Mesenchymal stem cell (in vitro differentiated cells and primary cell): Measurements from ENCODE around the gene NR4A1.

Experiments
- DNase-seq: peaks from one replicate; pipeline ENCODE4 v3.0.0-alpha.2; 2013
- H2AFZ ChIP-seq: one replicate; pipeline ENCODE4 v1.6.1; 2013; ENCODE audit warnings: low read depth, mild to moderate bottlenecking, control low read depth, inconsistent platforms, low read length, moderate library complexity
- H2AK5ac ChIP-seq: 2 replicates; pipeline ENCODE4 v1.6.1; 2013; ENCODE audit warnings: low read length, moderate library complexity, mild to moderate bottlenecking, inconsistent platforms; ENCODE audit not compliant: severe bottlenecking
- H2BK120ac ChIP-seq: one replicate; pipeline ENCODE4 v1.6.1; 2013; ENCODE audit warnings: low read depth, mild to moderate bottlenecking, inconsistent platforms, low read length, moderate library complexity
- H2BK12ac ChIP-seq, 2 experiments: one replicate each; pipeline ENCODE4 v1.6.1; 2013; ENCODE audit warnings: inconsistent platforms in 2 of 2, low read length in 2 of 2, mild to moderate bottlenecking in 2 of 2, moderate library complexity in 2 of 2, control low read depth in 1 of 2
- H2BK15ac ChIP-seq: one replicate; pipeline ENCODE4 v1.6.1; 2013; ENCODE audit warnings: mild to moderate bottlenecking, low read depth, inconsistent platforms; ENCODE audit not compliant: poor library complexity, severe bottlenecking
- H2BK5ac ChIP-seq: 2 replicates; pipeline ENCODE4 v1.6.1; 2013; ENCODE audit warnings: low read depth, mild to moderate bottlenecking, low read length, control low read depth, inconsistent platforms; ENCODE audit not compliant: poor library complexity, severe bottlenecking
- H3K14ac ChIP-seq, 2 experiments: one replicate each; pipeline ENCODE4 v1.6.1; 2013; ENCODE audit warnings: inconsistent platforms in 2 of 2, low read length in 2 of 2, control low read depth in 1 of 2, mild to moderate bottlenecking in 1 of 2, moderate library complexity in 1 of 2
- H3K18ac ChIP-seq, 2 experiments: one replicate each; pipeline ENCODE4 v1.6.1; 2013; ENCODE audit warnings: inconsistent platforms in 2 of 2, low read length in 2 of 2, control low read depth in 1 of 2, low read depth in 1 of 2, mild to moderate bottlenecking in 1 of 2
- H3K23ac ChIP-seq, 2 experiments: one replicate each; pipeline ENCODE4 v1.6.1; 2013; ENCODE audit warnings: inconsistent platforms in 2 of 2, low read length in 2 of 2, mild to moderate bottlenecking in 2 of 2, moderate library complexity in 2 of 2, control low read depth in 1 of 2
- H3K27ac ChIP-seq: 2 replicates; pipeline ENCODE4 v1.5.1; 2013; ENCODE audit warnings: mild to moderate bottlenecking, moderate library complexity, low read length, control low read depth, inconsistent platforms; ENCODE audit not compliant: poor library complexity, severe bottlenecking
- H3K27me3 ChIP-seq, 2 experiments: 2 replicates each; pipeline versions ENCODE4 v1.6.1 to v1.7.0; 2013; ENCODE audit warnings: low read length in 2 of 2, mild to moderate bottlenecking in 2 of 2, moderate library complexity in 2 of 2, control low read depth in 1 of 2, inconsistent platforms in 1 of 2; ENCODE audit not compliant: control insufficient read depth in 1 of 2, insufficient read depth in 1 of 2
- H3K36me3 ChIP-seq, 2 experiments: 2 replicates each; pipeline versions ENCODE4 v1.6.1 to v1.7.0; 2013; ENCODE audit warnings: low read length in 2 of 2, control low read depth in 1 of 2, inconsistent platforms in 1 of 2, low read depth in 1 of 2, mild to moderate bottlenecking in 1 of 2; ENCODE audit not compliant: insufficient read depth in 2 of 2, control insufficient read depth in 1 of 2
- H3K4ac ChIP-seq, 2 experiments: one replicate each; pipeline ENCODE4 v1.6.1; 2013; ENCODE audit warnings: inconsistent platforms in 2 of 2, low read length in 2 of 2, mild to moderate bottlenecking in 2 of 2, moderate library complexity in 2 of 2, control low read depth in 1 of 2, low read depth in 1 of 2
- H3K4me1 ChIP-seq: 2 replicates; pipeline ENCODE4 v1.6.1; 2013; ENCODE audit warnings: low read depth, low read length, control low read depth; ENCODE audit not compliant: control insufficient read depth, insufficient read depth
- H3K4me2 ChIP-seq: 2 replicates; pipeline ENCODE4 v1.6.1; 2013; ENCODE audit warnings: low read length, mild to moderate bottlenecking, inconsistent platforms; ENCODE audit not compliant: poor library complexity, severe bottlenecking
- H3K4me3 ChIP-seq, 2 experiments: 2 replicates each; pipeline versions ENCODE4 v1.5.1 to v1.7.0; 2013; ENCODE audit warnings: low read length in 2 of 2, mild to moderate bottlenecking in 2 of 2, control low read depth in 1 of 2, low read depth in 1 of 2; ENCODE audit not compliant: insufficient read depth in 1 of 2
- H3K79me1 ChIP-seq: replicated peaks from 2 replicates; pipeline ENCODE4 v1.6.1; 2013; ENCODE audit warnings: mild to moderate bottlenecking, control low read depth, low read length, inconsistent platforms; ENCODE audit not compliant: poor library complexity, severe bottlenecking
- H3K9ac ChIP-seq: 2 replicates; pipeline ENCODE4 v1.7.0; 2013; ENCODE audit warnings: mild to moderate bottlenecking, low read length, moderate library complexity
- H3K9me3 ChIP-seq: 2 replicates; pipeline ENCODE4 v1.7.0; 2013; ENCODE audit warnings: mild to moderate bottlenecking, low read length; ENCODE audit not compliant: control insufficient read depth
- H4K8ac ChIP-seq: one replicate; pipeline ENCODE4 v1.6.1; 2013; ENCODE audit warnings: inconsistent platforms, mild to moderate bottlenecking, low read length, moderate library complexity
- H4K91ac ChIP-seq: one replicate; pipeline ENCODE4 v1.6.1; 2013; ENCODE audit warnings: mild to moderate bottlenecking, low read length, inconsistent platforms
- WGBS: methylation state at CpG from one replicate; pipeline ENCODE4 v1.1.7; 2013; ENCODE audit warnings: mixed read lengths; 5-methylcytosine and 5-hydroxymethylcytosine counted together

Gene NR4A1

GRCh38 chr12:52074971-52075724, 23.9 kb downstream of the NR4A1 start:
- no peak overlapping the region for H2AFZ ChIP-seq
- no peaks in the 10 kb centered on the region for H3K9me3 ChIP-seq
- no peak overlapping the region for H3K14ac ChIP-seq
- no peak overlapping the region for H2BK15ac ChIP-seq
- H3K27me3 ChIP-seq = no peaks in the 10 kb centered on the region
- 89% methylated on average over 3 of the region's 3 CpGs for WGBS
- peaks cover 68 to 69% of the 10 kb centered on the region in 2 experiments for H3K36me3 ChIP-seq
- H2BK5ac ChIP-seq = no peak overlapping the region
- H3K9ac ChIP-seq = no peak overlapping the region
- H3K4me2 ChIP-seq = no peak overlapping the region
- H4K8ac ChIP-seq = no peak overlapping the region
- H3K4me3 ChIP-seq = no peak overlapping the region
- no peak overlapping the region for H2AK5ac ChIP-seq
- no peak overlapping the region for H2BK12ac ChIP-seq
- no peak overlapping the region for H3K4ac ChIP-seq
- no peak overlapping the region for H3K23ac ChIP-seq
- no peak overlapping the region for H4K91ac ChIP-seq
- H3K79me1 ChIP-seq = peaks cover 48% of the 10 kb centered on the region
- peaks cover 22% of the 10 kb centered on the region for H3K4me1 ChIP-seq
- no peak overlapping the region for H2BK120ac ChIP-seq
- H3K18ac ChIP-seq = no peak overlapping the region
- DNase-seq = no peak
- no peak overlapping the region for H3K27ac ChIP-seq

GRCh38 chr12:52076811-52077210, 25.6 kb downstream of the NR4A1 start:
- H2BK120ac ChIP-seq = no peak overlapping the region
- H3K23ac ChIP-seq = no peak overlapping the region
- 97% methylated on average over 16 of the region's 16 CpGs for WGBS
- H2AFZ ChIP-seq = no peak overlapping the region
- H3K4ac ChIP-seq = no peak overlapping the region
- H2BK15ac ChIP-seq = no peak overlapping the region
- H3K36me3 ChIP-seq = peaks cover 68 to 74% of the 10 kb centered on the region in 2 experiments
- H3K4me1 ChIP-seq = peaks cover 26% of the 10 kb centered on the region
- no peak overlapping the region for H3K4me3 ChIP-seq
- no peak overlapping the region for H3K9ac ChIP-seq
- H3K14ac ChIP-seq = no peak overlapping the region
- H2BK5ac ChIP-seq = no peak overlapping the region
- no peak overlapping the region for H2BK12ac ChIP-seq
- no peak for DNase-seq
- H3K27ac ChIP-seq = no peak overlapping the region
- H3K79me1 ChIP-seq = peaks cover 56% of the 10 kb centered on the region
- no peak overlapping the region for H3K4me2 ChIP-seq
- no peaks in the 10 kb centered on the region for H3K9me3 ChIP-seq
- H4K91ac ChIP-seq = no peak overlapping the region
- no peak overlapping the region for H4K8ac ChIP-seq
- H3K18ac ChIP-seq = no peak overlapping the region
- no peaks in the 10 kb centered on the region for H3K27me3 ChIP-seq
- no peak overlapping the region for H2AK5ac ChIP-seq

GRCh38 chr12:52078276-52078675, 27.0 kb downstream of the NR4A1 start:
- no peak overlapping the region for H3K27ac ChIP-seq
- no peak overlapping the region for H2BK120ac ChIP-seq
- H3K9me3 ChIP-seq = no peaks in the 10 kb centered on the region
- no peak overlapping the region for H2AFZ ChIP-seq
- H2BK15ac ChIP-seq = no peak overlapping the region
- H3K4ac ChIP-seq = no peak overlapping the region
- no peak overlapping the region for H3K4me2 ChIP-seq
- no peak overlapping the region for H3K9ac ChIP-seq
- no peak overlapping the region for H3K18ac ChIP-seq
- H3K23ac ChIP-seq = no peak overlapping the region
- peaks cover 56 to 70% of the 10 kb centered on the region in 2 experiments for H3K36me3 ChIP-seq
- H4K8ac ChIP-seq = no peak overlapping the region
- H3K27me3 ChIP-seq = no peaks in the 10 kb centered on the region
- no peak overlapping the region for H3K14ac ChIP-seq
- H2BK5ac ChIP-seq = no peak overlapping the region
- H3K4me3 ChIP-seq = no peak overlapping the region
- peaks cover 39% of the 10 kb centered on the region for H3K4me1 ChIP-seq
- DNase-seq = no peak
- peaks cover 56% of the 10 kb centered on the region for H3K79me1 ChIP-seq
- no peak overlapping the region for H2AK5ac ChIP-seq
- H2BK12ac ChIP-seq = no peak overlapping the region
- H4K91ac ChIP-seq = no peak overlapping the region
- WGBS = 76% methylated on average over 3 of the region's 3 CpGs

GRCh38 chr12:52079576-52080402, 28.5 kb downstream of the NR4A1 start, which contains the start of gene SMIM41:
TSS of gene SMIM41 (plus strand) at chr12:52079704. CDS start at chr12:52079780, 76 bp downstream.
- H3K9me3 ChIP-seq = no peaks in the 10 kb centered on the region
- H4K91ac ChIP-seq = peak within 1 kb of the TSS; percentile 28
- no peak within 1 kb of the TSS for H3K27ac ChIP-seq
- DNase-seq = no peak
- peaks cover 48% of the 10 kb centered on the region for H3K79me1 ChIP-seq
- peaks cover 0 to under 1% of the 10 kb centered on the region in 2 experiments for H3K27me3 ChIP-seq
- 63% methylated on average over 59 of the region's 87 CpGs for WGBS
- H2BK15ac ChIP-seq = peak within 1 kb of the TSS; percentile 9
- H3K4me3 ChIP-seq = no peak within 1 kb of the TSS
- H3K14ac ChIP-seq = peak within 1 kb of the TSS in 1 of 2 experiments; percentile 74
- H3K4ac ChIP-seq = peak within 1 kb of the TSS; percentile 36 to 69
- H3K36me3 ChIP-seq = peaks cover 42 to 55% of the 10 kb centered on the region in 2 experiments
- H3K23ac ChIP-seq = peak within 1 kb of the TSS in 1 of 2 experiments; percentile 43
- no peak within 1 kb of the TSS for H2BK5ac ChIP-seq
- H2AFZ ChIP-seq = no peak within 1 kb of the TSS
- peak within 1 kb of the TSS; percentile 36 for H2BK120ac ChIP-seq
- no peak within 1 kb of the TSS for H2AK5ac ChIP-seq
- H3K4me1 ChIP-seq = peaks cover 29% of the 10 kb centered on the region
- no peak within 1 kb of the TSS for H3K9ac ChIP-seq
- H4K8ac ChIP-seq = peak within 1 kb of the TSS; percentile 35
- H3K4me2 ChIP-seq = no peak within 1 kb of the TSS
- H2BK12ac ChIP-seq = peak within 1 kb of the TSS in 1 of 2 experiments; percentile 37
- H3K18ac ChIP-seq = peak within 1 kb of the TSS; percentile 46 to 48
